ENCODE measurements around the gene SPOCK1. TPM values are rescaled to one million over a fixed set of nuclear protein-coding genes. Genes with fewer than 3 reads are reported as not detected.
"Not testable (repeated sequence)": the region's sequence is repeated elsewhere in the genome, so short reads cannot be mapped to it uniquely, and the experiment has no call there.

SPOCK1 gene
- total RNA-seq, 1 experiment from 2014 or later: 0.27 TPM

DNA sequence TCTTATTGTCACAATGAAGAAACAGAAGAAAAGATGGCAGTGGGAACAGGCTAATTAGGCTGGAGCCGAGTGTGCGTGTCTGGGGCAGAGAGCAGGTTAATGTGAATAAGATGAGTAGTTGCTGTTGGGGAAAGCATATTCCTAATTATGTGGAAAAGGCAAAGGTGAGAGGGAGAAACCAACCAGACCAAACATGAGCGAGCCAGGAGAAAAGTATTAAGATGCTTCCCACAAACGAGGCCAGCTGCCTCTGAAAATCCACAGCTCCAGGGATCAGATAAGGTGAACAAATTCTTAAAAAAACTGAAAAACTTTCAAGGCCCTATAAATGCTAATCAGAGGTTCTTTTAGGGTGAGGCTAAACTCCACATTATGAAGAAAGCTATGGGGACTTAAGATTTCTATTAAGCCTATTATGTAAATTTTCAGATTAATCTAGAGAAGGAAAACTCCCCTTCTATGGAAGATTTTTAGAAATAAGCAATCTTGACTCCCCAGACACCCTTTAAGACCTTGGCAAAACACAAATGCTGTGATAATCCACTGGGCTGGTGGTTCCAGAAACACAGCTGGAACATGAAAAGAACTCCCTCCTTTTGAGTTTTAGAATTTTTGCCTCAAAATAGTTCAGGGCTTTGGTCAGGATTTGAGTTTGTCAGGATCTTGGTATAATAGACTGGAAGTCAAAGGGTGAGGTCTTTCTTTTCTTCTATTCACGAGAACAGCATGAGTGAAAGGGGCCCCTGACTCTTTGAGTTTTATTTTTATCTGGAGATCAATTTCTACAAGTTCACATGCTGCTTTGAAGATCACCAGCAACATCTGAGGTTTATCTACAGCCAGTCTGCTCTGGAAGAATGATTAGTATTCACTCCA lies 238.1 kb downstream of the SPOCK1 start:
- Histone ChIP-seq H3K36me3 (ENCODE audit: control insufficient read depth in 1 of 2, insufficient read depth in 2 of 2, low read length in 2 of 2) (no peaks in the 10 kb centered on the region), H3K79me2 (ENCODE audit: insufficient read depth, low read length) (no peaks in the 10 kb centered on the region), H4K20me1 (ENCODE audit: insufficient read depth) (no peaks in the 10 kb centered on the region), H3K4me2 (ENCODE audit: low read length) (no peak overlapping the region), H3K9me2 (ENCODE audit: insufficient read depth) (no peaks in the 10 kb centered on the region), H2AFZ (ENCODE audit: low read depth, low read length, poor library complexity, severe bottlenecking) (no peak overlapping the region), H3K9me3 (ENCODE audit: control insufficient read depth in 1 of 2, insufficient read depth in 1 of 2, low read depth in 1 of 2, low read length in 2 of 2) (no peaks in the 10 kb centered on the region), H3K4me3 (replicated peaks in 1 of 2; ENCODE audit: low read depth in 1 of 2, low read length in 2 of 2) (no peak overlapping the region), H3K27me3 (ENCODE audit: insufficient read depth, low read length) (peaks cover 62% of the 10 kb centered on the region), H3K4me1 (ENCODE audit: control insufficient read depth in 1 of 2, insufficient read depth in 2 of 2, low read length in 2 of 2) (no peaks in the 10 kb centered on the region), H3K27ac (ENCODE audit: low read depth, low read length) (no peak overlapping the region), H3K9ac (ENCODE audit: low read length) (no peak overlapping the region)
- no TSS peak for BruUV-seq (replicated peaks)
- no peak for TF ChIP-seq EZH2phosphoT487 (IDR thresholded peaks at IDR 0.05; ENCODE audit: borderline replicate concordance)
- ATAC-seq (no peak), DNase-seq (ENCODE audit: low read depth, low spot score) (no peak)
- ChIA-PET CTCF (no interaction called here), RAD21 (ENCODE audit: low non-redundant PET in 1 of 2, low total read pairs in 2 of 2, uncharacterized antibody in 2 of 2, unreplicated experiment in 2 of 2) (no interaction called here), POLR2A (no interaction called here)
- intact Hi-C loops (cut with micrococcal nuclease): no loop called here

DNA sequence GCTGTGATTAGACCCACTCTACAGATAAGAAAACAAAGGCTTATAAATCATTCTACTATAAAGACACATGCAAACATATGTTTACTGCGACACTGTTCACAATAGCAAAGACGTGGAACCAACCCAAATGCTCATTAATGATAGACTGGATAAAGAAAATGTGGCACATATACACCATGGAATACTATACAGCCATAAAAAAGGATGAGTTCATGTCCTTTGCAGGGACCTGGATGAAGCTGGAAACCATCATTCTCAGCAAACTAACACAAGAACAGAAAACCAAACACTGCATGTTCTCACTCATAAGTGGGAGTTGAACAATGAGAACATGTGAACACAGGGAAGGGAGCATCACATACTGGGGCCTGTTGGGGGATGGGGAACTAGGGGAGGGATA lies 240.0 kb downstream of the SPOCK1 start:
- H3K4me3 ChIP-seq (replicated peaks in 1 of 2; ENCODE audit: low read depth in 1 of 2, low read length in 2 of 2); H3K4me1 ChIP-seq (ENCODE audit: control insufficient read depth in 1 of 2, insufficient read depth in 2 of 2, low read length in 2 of 2); ATAC-seq; H3K9me2 ChIP-seq (ENCODE audit: insufficient read depth); H4K20me1 ChIP-seq (ENCODE audit: insufficient read depth); H3K79me2 ChIP-seq (ENCODE audit: insufficient read depth, low read length); H3K27ac ChIP-seq (ENCODE audit: low read depth, low read length); BruUV-seq (replicated peaks); CTCF ChIA-PET; intact Hi-C loops (cut with micrococcal nuclease); RAD21 ChIA-PET (ENCODE audit: low non-redundant PET in 1 of 2, low total read pairs in 2 of 2, uncharacterized antibody in 2 of 2, unreplicated experiment in 2 of 2); H3K9me3 ChIP-seq (ENCODE audit: control insufficient read depth in 1 of 2, insufficient read depth in 1 of 2, low read depth in 1 of 2, low read length in 2 of 2); H3K36me3 ChIP-seq (ENCODE audit: control insufficient read depth in 1 of 2, insufficient read depth in 2 of 2, low read length in 2 of 2); H3K4me2 ChIP-seq (ENCODE audit: low read length); DNase-seq (ENCODE audit: low read depth, low spot score); POLR2A ChIA-PET; H2AFZ ChIP-seq (ENCODE audit: low read depth, low read length, poor library complexity, severe bottlenecking); H3K9ac ChIP-seq (ENCODE audit: low read length): not testable (repeated sequence)
- peaks cover 43% of the 10 kb centered on the region for H3K27me3 ChIP-seq (ENCODE audit: insufficient read depth, low read length)

Measured in HCT116 (cell line).